NK-92 (cell line): ENCODE measurements around the gene IQCK.
"Not testable (repeated sequence)": the region's sequence is repeated elsewhere in the genome, so short reads cannot be mapped to it uniquely, and the experiment has no call there.

ENCODE experiments used
- DNase-seq: peaks from one replicate; lab custom pipeline; 2025; ENCODE audit not compliant: unreplicated experiment; lab: John Stamatoyannopoulos, UW

IQCK gene, protein sequence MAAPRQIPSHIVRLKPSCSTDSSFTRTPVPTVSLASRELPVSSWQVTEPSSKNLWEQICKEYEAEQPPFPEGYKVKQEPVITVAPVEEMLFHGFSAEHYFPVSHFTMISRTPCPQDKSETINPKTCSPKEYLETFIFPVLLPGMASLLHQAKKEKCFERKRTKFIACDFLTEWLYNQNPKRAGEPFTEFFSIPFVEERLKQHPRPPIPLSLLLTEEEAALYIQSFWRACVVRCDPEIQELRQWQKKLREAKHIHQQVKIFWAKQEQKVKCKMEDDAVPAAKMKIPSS

DNA sequence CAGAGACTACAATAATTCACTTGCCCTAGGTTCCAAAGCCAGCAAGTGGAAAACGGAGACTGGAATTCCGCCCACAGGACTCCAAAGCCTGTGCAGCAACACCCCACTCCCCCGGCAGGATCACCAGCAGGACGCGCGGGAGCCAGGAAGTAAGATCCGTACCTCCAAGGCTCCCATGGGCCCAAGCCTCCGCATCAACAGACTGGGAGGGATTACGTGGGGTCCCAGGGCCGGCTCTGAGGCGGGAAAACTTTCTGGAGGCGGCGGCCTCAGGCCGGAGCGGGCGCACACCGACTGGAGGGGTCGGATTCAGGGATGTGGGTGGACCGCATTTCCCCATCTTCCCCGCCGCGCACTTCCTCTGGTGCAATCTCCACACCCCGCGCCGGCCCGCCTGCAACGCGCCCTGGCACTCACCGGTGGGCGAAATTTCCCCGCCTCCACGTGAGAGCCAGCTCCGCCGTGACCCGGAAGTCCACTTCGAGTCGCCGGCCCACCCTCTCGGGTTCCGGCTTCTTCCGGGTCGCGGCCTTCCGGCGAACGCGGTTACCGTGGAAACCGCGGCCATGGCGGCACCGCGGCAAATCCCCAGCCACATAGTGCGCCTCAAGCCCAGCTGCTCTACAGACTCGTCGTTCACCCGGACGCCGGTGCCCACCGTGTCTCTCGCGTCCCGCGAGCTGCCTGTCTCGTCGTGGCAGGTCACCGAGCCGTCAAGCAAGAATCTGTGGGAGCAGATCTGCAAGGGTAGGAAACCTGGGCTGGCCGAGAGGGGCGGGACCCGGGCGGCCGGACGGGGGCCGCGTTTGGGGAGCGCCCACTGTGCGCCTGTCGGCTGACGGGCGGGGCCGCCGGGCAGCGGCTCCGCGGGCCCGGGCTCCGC lies at the start of gene IQCK, which contains the start of gene KNOP1:
Gene IQCK (plus strand): TSS at position 531 of the 883 bp plus-strand sequence. CDS start 36 bp downstream, at position 567.
Gene KNOP1 (minus strand): TSS at position 487 of the 883 bp plus-strand sequence. CDS start 3,192 bp downstream, outside the sequence.
- no peak for DNase-seq

DNA sequence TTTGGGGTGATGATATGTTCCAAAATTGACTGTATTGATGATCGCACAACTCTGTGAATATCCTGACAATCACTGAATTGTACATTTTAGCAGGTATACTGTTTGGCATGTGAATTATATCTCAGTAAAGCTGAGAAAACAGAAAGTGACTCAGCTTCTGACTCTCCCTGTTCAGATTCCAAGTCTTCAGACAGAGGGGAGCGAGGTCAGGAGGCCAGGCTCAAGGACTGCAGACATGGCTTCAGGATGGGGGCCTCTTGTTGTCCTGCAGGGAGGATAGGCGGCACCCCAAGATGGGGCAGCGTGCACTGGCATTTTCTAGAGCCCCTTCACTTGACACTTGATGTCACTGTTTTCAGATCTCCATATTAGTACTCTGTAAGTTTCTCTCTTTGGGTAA lies 45.7 kb upstream of the IQCK start:
- DNase-seq = no peak

DNA sequence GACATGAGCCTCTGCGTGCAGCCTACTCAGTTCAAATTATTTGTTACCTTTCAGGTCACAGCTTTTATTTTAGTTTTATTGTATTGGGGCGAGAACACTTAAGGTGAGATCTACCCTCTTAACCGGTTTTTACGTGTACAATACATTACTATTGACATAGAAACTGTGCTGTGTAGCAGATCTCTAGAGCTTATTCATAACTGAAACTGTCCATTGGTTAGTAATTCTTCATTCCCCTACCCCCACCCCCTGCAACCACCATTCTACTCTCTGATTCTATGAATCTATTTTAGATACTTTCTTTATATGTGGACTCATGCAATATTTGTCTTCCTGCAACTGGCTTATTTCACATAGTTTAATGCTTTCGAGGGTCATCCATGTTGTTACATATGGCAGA lies 43.6 kb upstream of the IQCK start:
- no peak for DNase-seq

DNA sequence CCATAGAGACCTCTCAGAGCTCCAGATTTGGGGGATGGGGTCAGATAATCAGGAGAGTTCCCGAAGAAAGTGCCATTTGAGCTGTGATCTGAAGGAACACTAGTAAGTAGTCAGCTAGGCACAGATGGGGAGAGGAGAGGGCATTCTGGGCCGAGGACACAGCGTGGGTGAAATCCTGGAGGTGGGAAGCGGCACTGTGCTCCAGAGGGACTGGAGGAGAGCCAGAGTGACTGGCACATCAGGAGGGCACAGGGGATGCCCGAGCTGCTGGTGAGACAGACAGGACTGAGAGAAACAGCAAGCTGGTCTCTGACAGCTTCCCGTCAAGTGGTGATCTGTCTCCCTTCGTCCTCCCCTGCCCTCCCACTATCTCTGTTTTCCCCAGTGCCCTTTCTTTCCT lies 40.7 kb upstream of the IQCK start:
- no peak for DNase-seq

DNA sequence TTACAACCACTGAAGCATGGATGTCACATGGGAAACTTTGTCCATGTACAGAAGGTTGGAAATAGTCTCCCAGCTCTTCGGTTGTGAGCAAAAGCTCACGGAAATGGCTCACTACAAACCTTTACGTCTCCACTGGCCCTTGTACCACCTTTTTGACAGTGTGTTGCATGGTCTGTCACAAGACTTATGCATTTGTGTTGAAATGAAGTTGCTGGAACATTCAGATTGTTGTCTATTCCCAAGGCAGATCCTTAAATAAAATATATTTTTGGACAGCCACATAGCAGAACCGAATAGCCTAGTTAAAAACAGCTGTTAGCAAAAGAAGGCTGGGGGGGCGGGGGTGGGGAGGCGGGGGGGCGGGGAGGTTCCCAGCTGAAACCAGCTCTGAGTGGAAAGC lies 39.3 kb upstream of the IQCK start:
- no peak for DNase-seq

DNA sequence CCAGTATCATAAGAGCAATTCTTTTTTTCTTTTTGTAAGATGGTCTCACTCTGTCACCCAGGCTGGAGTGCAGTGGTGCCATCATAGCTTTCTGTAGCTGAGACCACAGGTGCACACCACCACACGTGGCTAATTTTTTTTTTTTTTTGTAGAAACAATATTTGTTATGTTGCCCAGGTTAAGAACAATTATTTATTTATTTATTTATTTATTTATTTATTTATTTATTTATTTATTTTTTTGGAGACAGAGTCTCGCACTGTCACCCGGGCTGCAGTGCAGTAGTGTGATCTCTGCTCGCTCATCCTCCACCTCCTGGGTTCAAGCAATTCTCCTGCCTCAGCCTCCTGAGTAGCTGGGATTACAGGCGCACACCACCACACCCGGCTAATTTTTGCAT lies 38.8 kb upstream of the IQCK start:
- DNase-seq = not testable (repeated sequence)

DNA sequence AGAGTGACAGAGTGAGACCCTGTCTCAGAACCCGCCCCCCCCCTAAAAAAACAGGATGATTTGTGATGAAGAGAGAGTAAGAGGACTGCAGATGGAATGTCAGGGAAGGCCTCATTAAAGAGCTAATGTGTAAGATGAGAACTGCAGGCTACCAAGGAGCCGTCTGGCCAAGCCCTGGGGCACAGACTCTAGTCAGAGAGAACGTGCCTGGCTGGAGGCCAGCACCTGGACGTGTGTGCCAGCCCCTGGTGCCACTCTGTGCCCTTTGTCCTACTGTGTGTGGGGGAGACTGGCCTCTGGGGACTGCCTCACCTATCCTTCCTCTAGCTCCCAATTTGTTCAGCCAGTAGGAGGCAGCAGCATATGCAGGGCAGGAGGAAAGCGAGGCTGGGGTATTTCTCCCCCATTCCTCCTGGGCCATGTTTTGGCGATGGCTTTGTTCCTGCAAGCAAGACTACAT lies 37.2 kb upstream of the IQCK start:
- no peak for DNase-seq

DNA sequence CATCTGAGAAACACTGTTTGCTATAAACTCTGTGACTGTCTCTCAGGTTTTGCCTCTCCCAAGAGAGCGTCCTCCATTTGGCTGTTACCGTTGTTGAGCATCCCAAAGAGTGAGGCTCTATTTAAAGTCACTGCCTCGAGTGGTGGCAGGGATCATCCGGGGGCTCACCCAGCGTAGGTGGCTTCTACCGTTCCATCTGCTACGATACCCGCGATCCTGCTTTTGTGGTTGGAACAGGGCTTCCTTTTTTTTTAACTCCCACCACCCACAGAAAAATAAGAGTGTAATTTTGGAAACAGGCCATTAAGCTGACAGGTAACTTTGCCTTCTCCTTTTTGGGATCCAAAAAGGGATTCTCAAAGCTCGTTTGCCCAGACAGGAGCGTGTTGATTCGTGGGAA lies 36.4 kb upstream of the IQCK start:
- no peak for DNase-seq

DNA sequence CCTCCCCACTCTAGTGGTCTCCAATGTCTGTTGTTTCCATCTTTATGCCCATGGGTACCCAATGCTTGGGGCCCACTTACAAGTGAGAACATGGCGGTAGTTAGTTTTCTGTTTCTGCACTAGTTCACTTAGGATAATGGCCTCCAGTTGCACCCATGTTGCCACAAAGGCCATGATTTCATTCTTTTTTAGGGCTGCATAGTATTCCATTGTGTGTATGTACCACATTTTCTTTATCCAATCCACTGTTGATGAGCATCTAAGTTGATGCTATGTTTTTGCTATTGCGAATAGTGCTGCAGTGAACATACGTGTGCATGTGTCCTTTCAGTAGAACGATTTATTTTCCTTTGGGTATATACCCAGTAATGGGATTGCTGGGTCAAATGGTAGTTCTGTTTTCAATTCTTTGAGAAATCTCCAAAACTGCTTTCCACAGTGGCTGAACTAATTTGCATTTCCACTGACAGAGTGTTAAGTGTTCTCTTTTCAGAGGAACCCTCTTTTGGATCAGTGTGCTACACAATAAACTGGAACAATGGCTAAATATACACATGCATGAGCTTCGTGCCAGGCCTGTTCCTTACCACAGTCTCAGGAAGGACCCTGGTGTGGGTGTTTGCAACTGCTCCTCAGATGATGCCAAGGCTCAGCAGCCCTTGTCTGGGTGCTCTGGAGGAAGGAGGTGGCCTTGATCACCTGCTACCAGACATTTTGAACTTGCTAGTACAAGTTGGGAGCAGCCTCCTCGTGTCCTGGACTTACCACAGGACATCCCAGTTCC lies 34.4 kb upstream of the IQCK start:
- DNase-seq = no peak

DNA sequence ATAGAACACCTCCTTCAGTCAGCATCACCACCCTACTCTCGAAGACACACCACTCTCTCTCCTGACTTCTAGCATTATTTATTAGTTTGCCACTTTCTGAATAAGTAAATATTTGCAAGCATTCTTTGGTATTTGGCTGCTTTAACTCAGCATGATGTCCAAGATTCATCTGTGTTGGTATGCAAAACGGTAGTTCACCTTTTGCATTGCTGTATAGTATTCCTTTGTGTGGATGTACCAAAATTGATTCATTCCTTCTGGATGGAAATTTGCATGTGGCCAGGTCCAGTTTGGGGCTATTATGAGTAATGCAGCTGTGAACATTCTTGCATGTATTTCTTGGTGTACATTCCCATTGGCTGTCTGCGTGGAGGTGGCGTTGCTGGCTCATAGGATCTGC lies 32.9 kb upstream of the IQCK start:
- DNase-seq = no peak

DNA sequence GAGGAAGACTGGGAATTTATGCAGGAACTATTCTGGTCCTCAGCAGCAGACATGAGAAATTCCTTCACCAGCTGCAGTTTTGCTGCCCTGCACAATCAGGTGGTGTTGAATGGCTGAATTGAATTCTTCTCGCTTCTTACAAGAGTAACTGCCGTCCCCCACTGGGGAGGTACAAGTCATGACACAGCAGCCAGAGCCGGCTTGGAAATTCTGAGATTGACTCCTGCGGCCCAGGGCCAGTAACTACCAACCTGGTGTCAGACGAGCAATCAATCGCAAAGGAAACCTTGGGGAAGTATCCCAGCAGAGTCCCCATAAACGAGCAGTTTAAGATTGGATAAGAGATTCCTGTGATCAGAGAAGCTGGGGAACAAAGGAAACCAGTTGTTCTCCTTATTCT lies 30.8 kb upstream of the IQCK start:
- no peak for DNase-seq

DNA sequence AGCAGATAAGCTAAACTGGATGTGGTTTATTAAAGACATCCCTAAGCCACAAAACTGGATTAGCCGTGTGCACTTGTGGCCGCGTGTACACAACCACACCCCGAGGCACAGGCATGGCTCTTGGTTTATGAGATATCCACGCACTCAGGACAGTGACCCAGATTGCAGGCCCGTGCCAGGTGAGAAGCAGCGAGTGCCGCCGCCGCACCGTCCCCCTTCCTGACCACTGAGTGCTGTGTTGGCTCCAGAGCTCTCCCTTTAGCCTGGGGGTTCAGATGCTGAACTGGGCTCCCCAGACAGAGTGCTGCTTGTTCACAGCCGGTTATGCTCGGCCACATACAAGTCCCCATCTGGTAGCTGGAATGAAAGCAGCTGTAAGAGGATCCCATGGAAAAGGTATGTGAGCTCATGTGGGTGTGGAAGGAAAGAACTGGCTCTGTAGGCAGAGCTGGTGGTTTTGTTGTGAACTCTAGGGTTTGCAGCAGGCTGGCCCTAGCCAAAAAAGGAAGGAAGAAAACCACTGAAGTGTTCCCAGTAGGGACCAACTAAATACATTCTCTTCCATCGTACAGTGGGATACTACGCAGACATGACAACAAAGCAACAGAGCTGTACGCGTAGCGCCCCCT lies 29.6 kb upstream of the IQCK start:
- DNase-seq = no peak

DNA sequence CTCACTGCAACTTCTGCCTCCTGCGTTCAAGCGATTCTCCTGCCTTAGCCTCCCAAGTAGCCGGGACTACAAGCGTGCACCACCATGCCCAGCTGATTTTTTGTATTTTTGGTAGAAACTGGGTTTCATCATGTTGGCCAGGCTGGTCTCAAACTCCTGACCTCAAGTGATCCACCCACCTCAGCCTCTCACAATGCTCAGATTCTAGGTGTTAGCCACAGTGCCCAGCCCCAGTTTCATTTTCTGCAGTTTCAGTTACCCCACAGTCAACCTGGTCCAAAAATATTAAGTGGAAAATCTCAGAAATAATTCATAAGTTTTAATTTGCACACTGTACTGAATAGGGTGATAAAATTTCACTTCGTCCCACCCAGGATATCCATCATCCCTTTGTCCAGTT lies 28.7 kb upstream of the IQCK start:
- DNase-seq = no peak

DNA sequence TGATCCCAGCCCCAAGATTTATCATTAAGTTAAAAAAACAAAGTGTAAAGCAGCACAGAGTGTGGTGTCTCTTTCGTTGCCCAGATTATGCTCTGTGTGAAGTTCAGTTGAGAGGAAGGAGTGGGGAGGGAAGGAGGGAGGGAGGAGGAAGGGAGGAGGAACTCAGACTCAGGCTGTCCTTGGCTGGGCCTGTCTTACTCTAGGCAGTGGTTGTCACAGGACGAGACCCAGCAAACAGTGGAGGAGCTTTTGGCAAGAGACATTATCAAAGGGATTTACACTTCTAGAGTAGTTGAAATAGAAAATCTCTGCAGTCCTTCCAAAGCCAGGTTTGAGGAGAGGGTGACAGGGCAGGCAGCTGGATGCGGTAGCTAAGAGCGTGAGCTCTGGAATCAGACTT lies 27.9 kb upstream of the IQCK start:
- no peak for DNase-seq

DNA sequence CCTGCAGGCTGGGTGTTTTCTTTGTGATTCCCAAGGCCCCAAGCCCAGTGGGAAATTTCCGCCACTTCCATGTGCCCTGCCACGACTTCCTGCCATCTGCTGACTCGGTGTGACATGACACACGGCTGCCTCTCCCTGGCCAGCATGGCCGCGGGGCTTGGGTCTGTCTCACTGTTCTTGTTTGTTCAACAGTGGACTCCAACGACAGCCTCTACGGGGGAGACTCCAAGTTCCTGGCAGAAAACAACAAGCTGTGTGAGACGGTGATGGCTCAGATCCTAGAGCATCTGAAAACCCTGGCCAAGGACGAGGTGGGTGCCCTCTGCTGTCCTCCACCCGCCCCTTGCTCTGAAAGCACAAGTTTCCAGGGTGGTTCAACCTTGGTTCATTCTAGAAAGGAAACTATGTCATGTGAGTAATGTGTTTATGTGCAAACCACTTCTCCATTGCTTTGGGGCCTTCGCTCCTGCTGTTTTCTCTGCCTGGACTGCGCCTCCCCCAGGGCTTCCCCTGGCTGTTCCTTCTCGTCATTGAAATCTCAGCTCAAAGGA lies 26.8 kb upstream of the IQCK start:
- no peak for DNase-seq

DNA sequence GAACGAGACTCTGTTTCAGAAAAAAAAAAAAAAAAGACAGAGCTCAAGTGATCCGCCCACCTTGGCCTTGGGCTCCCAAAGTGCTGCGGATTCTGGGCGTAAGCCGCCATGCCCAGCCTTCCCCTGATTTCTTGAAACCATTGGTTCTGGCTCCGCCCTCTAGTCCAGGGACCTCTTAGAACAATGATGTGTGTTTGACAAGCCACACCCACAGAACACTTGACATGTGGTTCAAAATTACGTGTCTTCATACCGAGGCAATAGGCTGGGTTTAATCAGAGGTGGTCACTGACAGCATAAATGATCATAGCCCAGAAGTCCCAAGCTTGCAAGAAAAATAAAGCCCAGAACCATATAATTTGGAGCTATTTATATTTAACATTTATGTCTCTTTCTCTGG lies 23.1 kb upstream of the IQCK start:
- DNase-seq = no peak

DNA sequence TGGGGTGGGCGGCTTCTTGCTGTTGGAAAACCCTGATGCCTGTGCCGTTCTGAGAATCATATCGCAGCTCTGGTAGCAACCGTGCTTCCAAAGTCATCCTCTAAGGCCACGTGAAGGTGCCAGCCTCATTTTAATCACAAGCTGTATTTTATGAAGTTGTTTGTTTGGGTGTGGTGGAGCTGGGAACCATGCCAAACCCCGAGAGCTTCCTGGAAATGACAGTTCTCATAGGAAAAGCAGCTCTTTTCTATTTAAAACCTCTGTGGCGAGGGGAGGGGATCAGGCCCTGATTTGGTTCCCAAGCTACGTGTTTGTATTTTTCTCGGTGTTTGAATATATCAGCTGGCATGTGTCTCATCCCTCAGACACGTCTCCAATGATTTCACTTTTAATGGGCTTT lies 21.7 kb upstream of the IQCK start:
- no peak for DNase-seq

DNA sequence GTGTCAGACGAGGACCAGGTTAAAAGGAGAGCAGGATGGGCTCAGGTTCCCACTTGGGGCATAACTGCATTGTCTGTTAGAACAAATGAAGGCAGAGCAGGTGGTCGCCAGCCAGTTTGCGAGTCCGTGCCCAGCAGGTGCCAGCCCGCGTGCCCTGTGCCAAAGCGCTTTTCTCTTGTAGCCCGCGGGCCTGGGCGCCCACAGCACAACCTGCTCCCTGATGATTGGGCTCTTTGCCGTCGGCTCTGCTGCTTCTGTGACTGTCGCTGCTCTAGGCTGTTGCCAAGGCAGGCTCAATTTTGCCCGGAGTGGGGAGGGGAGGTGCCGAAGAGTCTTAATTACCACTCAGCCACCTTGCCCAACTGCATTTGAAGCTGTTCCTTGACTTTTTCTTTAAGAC lies 21.1 kb upstream of the IQCK start:
- DNase-seq = no peak

DNA sequence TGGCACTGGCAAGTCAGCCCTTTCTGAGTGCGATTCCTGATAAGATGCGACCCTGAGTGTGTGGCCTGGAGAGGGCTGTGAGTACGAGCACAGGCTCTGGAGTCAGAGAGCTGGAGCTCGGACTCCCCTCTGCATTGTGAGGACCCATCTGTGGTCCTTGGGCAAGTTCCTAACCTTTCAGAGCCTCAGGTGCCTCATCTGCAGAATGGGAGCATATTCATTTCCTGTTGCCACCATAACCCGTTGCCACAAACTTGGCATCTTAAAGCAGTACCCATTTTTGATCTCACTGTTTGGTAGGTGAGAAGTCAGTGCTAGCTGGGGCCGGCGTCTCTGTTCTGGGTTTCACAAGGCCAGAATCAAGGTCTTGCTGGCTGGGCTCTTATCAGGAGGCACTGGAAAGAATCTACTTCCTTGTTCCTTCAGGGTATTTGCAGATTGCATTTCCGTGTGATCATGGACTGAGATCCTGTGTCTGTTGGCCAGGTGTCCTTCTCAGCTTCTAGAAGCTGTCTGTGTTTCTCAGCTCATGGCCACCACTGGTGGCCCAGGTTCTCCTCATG lies 20.2 kb upstream of the IQCK start:
- no peak for DNase-seq
